Hepatic stellate cell (primary cell): ENCODE data around the gene RNU1-1.
"Not testable (repeated sequence)": the region's sequence is repeated elsewhere in the genome, so short reads cannot be mapped to it uniquely, and the experiment has no call there.

Source experiments
- DNase-seq: peaks from one replicate; pipeline ENCODE4 v3.0.0; 2011; ENCODE audit warnings: low spot score

Gene RNU1-1

GRCh38 chr1:16514107-16515055 is at the start of gene RNU1-1:
Gene RNU1-1, minus strand, starts transcription at chr1:16514285.
- DNase-seq: not testable (repeated sequence)

GRCh38 chr1:16561035-16561434 is 47.0 kb upstream of the RNU1-1 start:
- not testable (repeated sequence) for DNase-seq

GRCh38 chr1:16560498-16560897 is 46.4 kb upstream of the RNU1-1 start:
- not testable (repeated sequence) for DNase-seq

DNA sequence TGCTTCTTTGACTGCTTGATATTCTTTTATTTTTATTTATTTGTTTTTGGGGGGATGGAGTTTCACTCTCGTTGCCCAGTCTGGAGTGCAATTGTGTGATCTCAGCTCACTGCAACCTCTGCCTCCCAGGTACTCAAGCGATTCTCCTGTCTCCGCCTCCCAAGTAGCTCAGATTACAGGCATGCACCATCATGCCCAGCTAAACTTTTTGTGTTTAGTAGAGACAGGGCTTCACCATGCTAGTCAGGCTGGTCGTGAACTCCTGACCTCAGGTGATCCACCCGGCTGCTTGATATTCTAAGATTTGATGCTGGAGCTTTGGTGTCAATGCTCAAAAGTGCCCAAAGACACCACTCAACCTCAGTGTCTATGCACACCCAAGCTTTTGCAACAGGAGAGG is 45.6 kb upstream of the RNU1-1 start:
- DNase-seq: not testable (repeated sequence)

DNA sequence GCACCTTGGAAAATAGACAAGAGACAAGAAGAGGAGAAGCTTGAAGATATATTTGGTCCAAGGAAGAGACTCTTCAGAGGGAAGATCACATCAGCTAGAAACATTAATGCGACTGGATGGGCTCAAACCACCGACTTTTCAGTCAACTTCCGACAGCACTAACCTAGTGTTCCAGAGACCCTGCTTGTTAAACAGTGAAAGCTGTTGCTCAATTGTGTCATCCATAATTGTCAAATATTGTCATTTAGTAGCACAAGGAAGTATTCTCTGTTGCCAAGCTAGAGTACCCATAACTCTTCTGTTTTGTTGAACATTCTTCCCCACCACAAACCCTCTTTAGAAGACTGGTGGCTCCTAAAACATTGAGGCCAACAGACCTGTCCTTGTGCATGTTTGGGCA is 42.9 kb upstream of the RNU1-1 start:
- DNase-seq: not testable (repeated sequence)

DNA sequence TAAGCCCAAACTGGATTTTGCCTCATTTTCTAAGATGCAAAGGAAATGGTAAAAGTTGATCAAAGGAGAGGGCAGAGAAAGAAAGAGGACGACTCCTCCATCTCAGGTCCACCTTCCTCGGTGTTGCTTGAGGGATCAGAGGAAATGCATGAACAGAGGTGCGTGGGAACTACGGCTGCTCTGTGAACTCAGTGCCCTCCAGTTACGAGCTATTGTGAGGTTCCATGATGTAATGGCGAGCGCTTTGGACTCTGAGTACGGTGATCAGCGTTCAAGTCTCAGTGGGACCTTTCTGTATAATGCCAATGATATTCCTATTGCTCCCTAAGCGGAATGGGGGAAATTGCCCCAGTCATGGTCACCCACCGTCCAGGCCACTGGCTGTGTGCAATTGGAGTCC is 39.2 kb upstream of the RNU1-1 start:
- not testable (repeated sequence) for DNase-seq

GRCh38 chr1:16550212-16550918 is 36.3 kb upstream of the RNU1-1 start:
- DNase-seq: not testable (repeated sequence)

GRCh38 chr1:16549545-16549944 is 35.5 kb upstream of the RNU1-1 start:
- not testable (repeated sequence) for DNase-seq

GRCh38 chr1:16547502-16548241 is 33.6 kb upstream of the RNU1-1 start:
- DNase-seq: not testable (repeated sequence)

DNA sequence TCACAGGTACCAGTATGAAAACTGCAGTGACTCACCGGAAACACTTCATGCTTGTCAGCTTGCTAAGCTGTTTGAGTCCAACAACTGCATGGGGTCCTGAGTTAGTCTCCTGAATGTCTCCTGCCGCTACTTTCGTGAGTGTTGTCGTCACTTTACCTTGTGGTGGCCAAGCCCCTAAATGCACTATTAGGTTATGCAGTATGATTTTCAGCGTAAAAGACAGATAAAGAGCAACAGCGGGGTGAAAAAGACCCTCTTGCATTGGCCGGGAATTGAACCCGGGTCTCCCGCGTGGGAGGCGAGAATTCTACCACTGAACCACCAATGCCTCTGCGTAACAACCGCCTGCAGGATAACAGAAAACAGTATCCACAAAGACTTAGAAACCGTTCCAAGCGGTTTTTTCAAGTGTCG is 31.6 kb upstream of the RNU1-1 start:
- DNase-seq: peak; percentile 2

DNA sequence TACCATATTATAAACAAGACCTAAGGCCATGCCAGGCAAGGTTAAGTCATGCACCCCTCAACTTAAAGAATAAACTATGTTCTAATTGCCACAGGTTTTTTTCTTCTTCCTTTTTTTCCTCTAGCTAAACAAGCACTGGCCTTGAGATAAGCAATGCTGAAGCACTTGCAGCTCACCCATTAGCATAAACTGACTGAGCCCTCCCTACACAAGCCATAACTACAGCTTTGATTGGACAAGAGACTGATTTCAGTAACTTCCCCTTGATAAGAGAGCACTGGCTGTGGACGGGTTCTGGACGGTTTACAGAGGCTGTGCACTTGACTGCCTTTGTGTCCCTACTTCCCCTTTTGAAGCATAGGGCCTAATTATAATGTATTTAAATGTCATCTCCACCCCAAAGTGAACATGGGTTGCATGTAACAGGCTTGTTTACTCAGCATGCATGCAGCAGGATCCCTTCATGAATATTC is 26.4 kb upstream of the RNU1-1 start:
- DNase-seq: not testable (repeated sequence)

DNA sequence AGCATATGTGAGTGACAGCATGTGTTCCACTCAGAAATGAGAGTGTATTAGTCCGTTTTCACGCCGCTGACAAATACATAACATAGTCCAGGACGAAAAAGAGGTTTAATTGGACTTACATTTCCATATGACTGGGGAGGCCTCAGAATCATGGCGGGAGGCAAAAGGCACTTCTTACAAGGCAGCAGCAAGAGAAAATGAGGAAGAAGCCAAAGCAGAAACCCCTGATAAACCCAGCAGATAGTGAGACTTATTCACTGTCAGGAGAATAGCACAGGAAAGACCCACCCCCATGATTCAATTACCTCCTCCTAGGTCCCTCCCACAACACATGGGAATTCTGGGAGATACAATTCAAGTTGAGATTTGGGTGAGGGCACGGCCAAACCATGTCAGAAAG is 23.4 kb upstream of the RNU1-1 start:
- DNase-seq: not testable (repeated sequence)

- DNase-seq: not testable (repeated sequence)
Observed at GRCh38 chr1:16536796-16537195, 22.7 kb upstream of the RNU1-1 start.

- DNase-seq: not testable (repeated sequence)
Observed at GRCh38 chr1:16535898-16536297, 21.8 kb upstream of the RNU1-1 start.

DNA sequence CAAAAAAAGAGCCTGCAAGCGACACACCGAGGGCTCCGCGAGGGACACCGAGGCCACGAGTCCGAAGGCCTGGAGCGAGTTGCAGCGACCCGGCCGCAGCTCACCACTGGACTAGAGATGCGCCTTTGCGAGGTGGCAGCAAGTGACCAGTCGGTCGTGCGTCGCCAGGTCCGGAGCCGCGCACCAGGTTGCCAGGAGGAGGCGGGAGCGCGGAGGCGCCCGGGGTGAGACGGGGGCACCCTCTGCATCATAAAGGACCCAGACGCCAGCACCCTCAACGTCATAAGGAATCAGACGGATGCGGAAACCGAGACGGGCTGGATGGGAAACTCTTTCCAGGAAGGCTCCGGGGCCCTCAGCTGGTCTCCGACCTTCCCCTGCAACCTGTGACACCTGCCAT is 21.4 kb upstream of the RNU1-1 start:
- DNase-seq: not testable (repeated sequence)

GRCh38 chr1:16534829-16535456 is 20.9 kb upstream of the RNU1-1 start:
- DNase-seq: not testable (repeated sequence)

GRCh38 chr1:16534239-16534828 is 20.2 kb upstream of the RNU1-1 start:
- DNase-seq: not testable (repeated sequence)

GRCh38 chr1:16532235-16532991 is 18.3 kb upstream of the RNU1-1 start:
- DNase-seq: not testable (repeated sequence)

DNA sequence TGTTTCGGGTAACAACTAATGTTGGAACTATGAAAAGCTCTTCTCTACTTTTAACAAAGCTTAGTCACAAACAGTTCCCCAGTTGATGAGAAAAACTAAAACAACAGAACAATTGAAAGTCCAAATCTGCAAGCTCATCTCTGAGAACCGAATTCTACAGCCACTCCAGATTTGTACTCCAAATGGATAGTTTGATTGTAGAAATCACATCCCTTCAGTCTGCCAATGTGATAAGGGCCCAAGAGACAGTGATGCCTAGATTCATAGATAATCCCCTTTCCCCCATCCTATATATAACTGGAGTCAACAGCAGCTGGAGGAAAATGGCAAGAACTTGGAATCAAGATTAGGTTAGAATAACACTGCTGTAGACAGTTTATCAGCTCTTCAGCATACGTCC is 14.3 kb upstream of the RNU1-1 start:
- DNase-seq: not testable (repeated sequence)

GRCh38 chr1:16525769-16526168 is 11.7 kb upstream of the RNU1-1 start:
- DNase-seq: not testable (repeated sequence)
